ENCODE measurements around the gene PAFAH1B1.
"Not testable (repeated sequence)": the region's sequence is repeated elsewhere in the genome, so short reads cannot be mapped to it uniquely, and the experiment has no call there.

PAFAH1B1 gene

DNA sequence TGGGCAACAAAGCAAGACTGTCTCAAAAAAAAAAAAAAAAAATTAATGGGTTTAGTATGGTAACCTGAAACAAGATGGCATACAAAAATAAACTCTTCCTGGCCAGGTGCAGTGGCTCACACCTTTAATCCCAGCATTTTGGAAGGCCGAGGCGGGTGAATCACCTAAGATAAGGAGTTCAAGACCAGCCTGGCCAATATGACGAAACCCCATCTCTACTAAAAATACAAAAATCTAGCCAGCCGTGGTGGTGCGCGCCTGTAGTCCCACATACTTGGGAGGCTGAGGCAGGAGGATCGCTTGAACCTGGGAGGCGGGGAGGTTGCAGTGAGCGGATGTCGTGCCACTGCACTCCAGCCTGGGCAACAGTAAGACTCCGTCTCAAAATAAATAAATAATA is 55.7 kb downstream of the PAFAH1B1 start:
- in situ Hi-C loops (cut with MboI; ENCODE audit: low pct_unique_long_range_greater_than_20kb, low sequenced_read_pairs, unreplicated experiment), result no loop called here
- TF ChIP-seq, protein P1, sequence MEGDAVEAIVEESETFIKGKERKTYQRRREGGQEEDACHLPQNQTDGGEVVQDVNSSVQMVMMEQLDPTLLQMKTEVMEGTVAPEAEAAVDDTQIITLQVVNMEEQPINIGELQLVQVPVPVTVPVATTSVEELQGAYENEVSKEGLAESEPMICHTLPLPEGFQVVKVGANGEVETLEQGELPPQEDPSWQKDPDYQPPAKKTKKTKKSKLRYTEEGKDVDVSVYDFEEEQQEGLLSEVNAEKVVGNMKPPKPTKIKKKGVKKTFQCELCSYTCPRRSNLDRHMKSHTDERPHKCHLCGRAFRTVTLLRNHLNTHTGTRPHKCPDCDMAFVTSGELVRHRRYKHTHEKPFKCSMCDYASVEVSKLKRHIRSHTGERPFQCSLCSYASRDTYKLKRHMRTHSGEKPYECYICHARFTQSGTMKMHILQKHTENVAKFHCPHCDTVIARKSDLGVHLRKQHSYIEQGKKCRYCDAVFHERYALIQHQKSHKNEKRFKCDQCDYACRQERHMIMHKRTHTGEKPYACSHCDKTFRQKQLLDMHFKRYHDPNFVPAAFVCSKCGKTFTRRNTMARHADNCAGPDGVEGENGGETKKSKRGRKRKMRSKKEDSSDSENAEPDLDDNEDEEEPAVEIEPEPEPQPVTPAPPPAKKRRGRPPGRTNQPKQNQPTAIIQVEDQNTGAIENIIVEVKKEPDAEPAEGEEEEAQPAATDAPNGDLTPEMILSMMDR (IDR thresholded peaks at IDR 0.05; ENCODE audit: extremely low read depth, insufficient read depth, missing control alignments), result no peak

DNA sequence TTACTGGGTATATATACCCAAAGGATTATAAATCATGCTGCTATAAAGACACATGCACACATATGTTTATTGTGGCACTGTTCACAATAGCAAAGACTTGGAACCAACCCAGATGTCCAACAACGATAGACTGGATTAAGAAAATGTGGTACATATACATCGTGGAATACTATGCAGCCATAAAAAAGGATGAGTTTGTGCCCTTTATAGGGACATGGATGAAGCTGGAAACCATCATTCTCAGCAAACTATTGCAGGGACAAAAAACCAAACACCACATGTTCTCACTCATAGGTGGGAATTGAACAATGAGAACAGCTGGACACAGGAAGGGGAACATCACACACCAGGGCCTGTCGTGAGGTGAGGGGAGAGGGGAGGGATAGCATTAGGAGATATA is 59.5 kb downstream of the PAFAH1B1 start:
- DNase-seq (ENCODE audit: low spot score); in situ Hi-C loops (cut with MboI; ENCODE audit: low pct_unique_long_range_greater_than_20kb, low sequenced_read_pairs, unreplicated experiment): not testable (repeated sequence)

More for the DNA sequence above, 55.7 kb downstream of the PAFAH1B1 start:
- no peak for DNase-seq (ENCODE audit: low spot score)

DNA sequence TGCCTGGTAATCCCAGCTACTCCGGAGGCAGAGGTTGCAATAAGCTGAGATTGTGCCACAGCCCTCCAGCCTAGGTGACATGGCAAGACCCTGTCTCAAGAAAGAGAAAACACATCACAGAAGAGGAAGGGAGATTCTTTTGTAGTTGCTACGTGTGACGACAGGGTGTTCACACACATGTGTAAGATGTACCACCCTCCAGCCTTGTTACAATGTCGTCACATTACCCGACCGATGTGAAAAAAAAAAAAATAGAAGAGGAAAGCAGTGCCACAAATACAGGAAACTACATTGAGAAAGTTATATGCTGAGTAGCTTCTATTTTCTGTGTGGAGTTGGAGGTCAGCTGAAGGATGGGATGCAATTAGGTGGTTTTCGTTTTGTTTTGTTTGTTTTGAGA is 62.1 kb downstream of the PAFAH1B1 start:
- TF ChIP-seq, protein P1 (IDR thresholded peaks at IDR 0.05; ENCODE audit: extremely low read depth, insufficient read depth, missing control alignments), result no peak
- in situ Hi-C loops (cut with MboI; ENCODE audit: low pct_unique_long_range_greater_than_20kb, low sequenced_read_pairs, unreplicated experiment), result no loop called here
- no peak for DNase-seq (ENCODE audit: low spot score)

DNA sequence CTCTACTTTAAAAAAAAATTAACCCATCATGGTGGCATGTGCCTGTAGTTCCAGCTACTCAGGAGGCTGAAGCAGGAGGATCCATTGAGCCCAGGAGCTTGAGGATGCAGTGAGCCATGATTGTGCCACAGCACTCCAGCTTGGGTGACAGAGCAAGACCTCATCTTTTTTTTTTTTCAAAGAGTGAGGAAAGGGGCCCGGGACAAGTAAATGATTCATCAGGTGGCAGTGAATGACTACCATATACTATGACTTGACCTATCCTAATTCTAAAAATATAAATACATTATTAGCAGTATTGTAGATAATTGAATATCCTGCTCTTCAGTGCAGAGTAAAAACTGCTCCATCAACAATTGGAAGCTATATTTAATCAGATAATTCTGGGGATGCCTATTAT is 62.8 kb downstream of the PAFAH1B1 start:
- TF ChIP-seq, protein P1 (IDR thresholded peaks at IDR 0.05; ENCODE audit: extremely low read depth, insufficient read depth, missing control alignments), result no peak
- in situ Hi-C loops (cut with MboI; ENCODE audit: low pct_unique_long_range_greater_than_20kb, low sequenced_read_pairs, unreplicated experiment), result no loop called here

DNA sequence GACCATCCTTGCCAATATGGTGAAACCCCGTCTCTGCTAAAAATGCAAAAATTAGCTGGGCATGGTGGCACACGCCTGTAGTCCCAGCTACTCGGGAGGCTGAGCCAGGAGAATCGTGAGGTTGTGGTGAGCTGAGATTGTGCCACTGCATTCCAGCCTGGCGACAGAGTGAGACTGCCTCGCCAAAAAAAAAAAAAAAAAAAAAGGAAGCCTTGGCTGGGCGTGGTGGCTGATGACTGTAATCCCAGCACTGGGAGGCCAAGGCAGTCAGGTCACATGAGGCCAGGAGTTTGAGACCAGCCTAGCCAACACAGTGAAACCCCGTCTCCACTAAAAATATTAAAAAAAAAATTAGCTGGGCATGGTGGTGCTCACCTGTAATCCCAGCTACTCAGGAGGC is 65.9 kb downstream of the PAFAH1B1 start:
- in situ Hi-C loops (cut with MboI; ENCODE audit: low pct_unique_long_range_greater_than_20kb, low sequenced_read_pairs, unreplicated experiment); DNase-seq (ENCODE audit: low spot score): not testable (repeated sequence)

More for the DNA sequence above, 62.8 kb downstream of the PAFAH1B1 start:
- DNase-seq (ENCODE audit: low spot score), result no peak

DNA sequence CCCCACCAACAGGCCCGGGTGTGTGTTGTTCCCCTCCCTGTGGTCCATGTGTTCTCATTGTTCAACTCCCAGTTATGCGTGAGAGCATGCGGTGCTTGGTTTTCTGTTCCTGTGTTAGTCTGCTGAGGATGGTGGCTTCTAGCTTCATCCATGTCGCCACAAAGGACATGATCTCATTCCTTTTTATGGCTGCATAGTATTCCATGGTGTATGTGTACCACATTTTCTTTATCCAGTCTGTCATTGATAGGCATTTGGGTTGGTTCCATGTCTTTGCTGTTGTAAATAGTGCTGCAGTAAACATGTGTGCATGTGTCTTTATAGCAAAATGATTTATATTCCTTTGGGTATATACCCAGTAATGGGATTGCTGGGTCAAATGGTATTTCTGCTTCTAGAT is 67.0 kb downstream of the PAFAH1B1 start:
- in situ Hi-C loops (cut with MboI; ENCODE audit: low pct_unique_long_range_greater_than_20kb, low sequenced_read_pairs, unreplicated experiment), result not testable (repeated sequence)

DNA sequence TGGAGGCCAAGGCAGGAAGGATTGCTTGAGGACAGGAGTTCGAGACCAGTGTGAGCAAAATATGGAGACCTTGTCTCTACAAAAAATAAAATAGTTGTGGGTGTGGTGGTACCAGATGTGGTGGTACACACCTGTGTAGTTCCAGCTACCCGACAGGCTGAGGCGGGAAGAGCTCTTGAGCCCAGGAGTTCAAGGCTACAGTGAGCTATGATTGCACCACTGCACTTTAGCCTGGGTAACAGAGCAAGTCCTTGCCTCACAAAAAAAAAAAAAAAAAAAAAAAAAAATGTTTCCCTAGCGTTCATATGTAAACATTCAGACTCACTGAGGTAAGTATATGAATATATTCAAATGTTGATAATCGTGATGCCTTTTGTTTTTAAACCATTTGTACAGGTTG is 78.6 kb downstream of the PAFAH1B1 start:
- DNase-seq (ENCODE audit: low spot score), result no peak
- in situ Hi-C loops (cut with MboI; ENCODE audit: low pct_unique_long_range_greater_than_20kb, low sequenced_read_pairs, unreplicated experiment), result no loop called here
- TF ChIP-seq, protein P1 (IDR thresholded peaks at IDR 0.05; ENCODE audit: extremely low read depth, insufficient read depth, missing control alignments), result no peak

More for the DNA sequence above, 67.0 kb downstream of the PAFAH1B1 start:
- not testable (repeated sequence) for DNase-seq (ENCODE audit: low spot score)

DNA sequence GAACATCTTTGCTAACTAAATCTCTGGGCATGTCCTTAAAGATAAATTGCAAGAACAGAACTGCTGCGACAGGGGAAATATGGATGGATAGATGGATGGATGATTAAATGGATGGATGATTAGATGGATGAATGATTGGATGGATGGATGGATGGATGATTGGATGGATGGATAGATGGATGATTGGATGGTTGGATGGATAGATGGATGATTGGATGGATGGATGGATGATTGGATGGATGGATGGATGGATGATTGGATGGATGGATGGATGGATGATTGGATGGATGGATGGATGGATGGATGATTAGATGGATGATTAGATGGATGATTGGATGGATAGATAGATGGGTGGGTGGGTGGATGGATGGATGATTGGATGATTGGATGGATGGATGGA is 85.8 kb downstream of the PAFAH1B1 start:
- in situ Hi-C loops (cut with MboI; ENCODE audit: low pct_unique_long_range_greater_than_20kb, low sequenced_read_pairs, unreplicated experiment); DNase-seq (ENCODE audit: low spot score): not testable (repeated sequence)

DNA sequence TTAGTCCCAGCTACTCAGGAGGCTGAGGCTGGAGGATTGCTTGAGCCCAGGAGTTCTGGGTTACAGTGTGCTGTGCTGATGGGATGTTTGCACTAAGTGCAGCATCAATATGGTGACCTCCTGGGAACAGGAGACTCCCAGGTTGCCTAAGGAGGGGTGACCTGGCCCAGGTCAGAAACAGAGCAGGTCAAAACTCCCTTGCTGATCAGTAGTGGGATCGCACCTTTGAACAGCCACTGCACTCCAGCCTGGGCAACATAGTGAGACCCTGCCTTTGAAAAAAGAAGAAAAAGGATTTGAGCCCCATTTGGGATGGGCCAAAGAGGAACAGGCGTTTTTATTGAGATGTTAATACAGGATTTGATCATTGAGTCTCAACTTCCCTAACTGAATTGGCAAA is 87.5 kb downstream of the PAFAH1B1 start:
- no peak for DNase-seq (ENCODE audit: low spot score)
- in situ Hi-C loops (cut with MboI; ENCODE audit: low pct_unique_long_range_greater_than_20kb, low sequenced_read_pairs, unreplicated experiment), result no loop called here
- TF ChIP-seq, protein P1 (IDR thresholded peaks at IDR 0.05; ENCODE audit: extremely low read depth, insufficient read depth, missing control alignments), result no peak

Measured in GM13977 (cell line).